PC-9 (cell line): ENCODE results near the gene DHRS13.

ENCODE experiments used
- EZH2 ChIP-seq: fragments of 200-600 bp; sonication (generic); IDR thresholded peaks from 2 replicates; pipeline ENCODE4 v1.8.0; 2017; ENCODE audit warnings: antibody characterized with exemption, low read depth
- TF ChIP-seq, protein P1 (sequence below): fragments of 200-600 bp; sonication (generic); conservative IDR thresholded peaks from 2 replicates; pipeline ENCODE4 v1.6.1; 2017; ENCODE audit warnings: mixed run types, antibody characterized with exemption, mild to moderate bottlenecking, moderate library complexity

- TF ChIP-seq, protein P1, sequence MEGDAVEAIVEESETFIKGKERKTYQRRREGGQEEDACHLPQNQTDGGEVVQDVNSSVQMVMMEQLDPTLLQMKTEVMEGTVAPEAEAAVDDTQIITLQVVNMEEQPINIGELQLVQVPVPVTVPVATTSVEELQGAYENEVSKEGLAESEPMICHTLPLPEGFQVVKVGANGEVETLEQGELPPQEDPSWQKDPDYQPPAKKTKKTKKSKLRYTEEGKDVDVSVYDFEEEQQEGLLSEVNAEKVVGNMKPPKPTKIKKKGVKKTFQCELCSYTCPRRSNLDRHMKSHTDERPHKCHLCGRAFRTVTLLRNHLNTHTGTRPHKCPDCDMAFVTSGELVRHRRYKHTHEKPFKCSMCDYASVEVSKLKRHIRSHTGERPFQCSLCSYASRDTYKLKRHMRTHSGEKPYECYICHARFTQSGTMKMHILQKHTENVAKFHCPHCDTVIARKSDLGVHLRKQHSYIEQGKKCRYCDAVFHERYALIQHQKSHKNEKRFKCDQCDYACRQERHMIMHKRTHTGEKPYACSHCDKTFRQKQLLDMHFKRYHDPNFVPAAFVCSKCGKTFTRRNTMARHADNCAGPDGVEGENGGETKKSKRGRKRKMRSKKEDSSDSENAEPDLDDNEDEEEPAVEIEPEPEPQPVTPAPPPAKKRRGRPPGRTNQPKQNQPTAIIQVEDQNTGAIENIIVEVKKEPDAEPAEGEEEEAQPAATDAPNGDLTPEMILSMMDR: no peak
- TF ChIP-seq EZH2: no peak
Observed at GRCh38 chr17:28878158-28878910, 24.5 kb downstream of the DHRS13 start.
